ENCODE data around the gene DGKQ.

DNA sequence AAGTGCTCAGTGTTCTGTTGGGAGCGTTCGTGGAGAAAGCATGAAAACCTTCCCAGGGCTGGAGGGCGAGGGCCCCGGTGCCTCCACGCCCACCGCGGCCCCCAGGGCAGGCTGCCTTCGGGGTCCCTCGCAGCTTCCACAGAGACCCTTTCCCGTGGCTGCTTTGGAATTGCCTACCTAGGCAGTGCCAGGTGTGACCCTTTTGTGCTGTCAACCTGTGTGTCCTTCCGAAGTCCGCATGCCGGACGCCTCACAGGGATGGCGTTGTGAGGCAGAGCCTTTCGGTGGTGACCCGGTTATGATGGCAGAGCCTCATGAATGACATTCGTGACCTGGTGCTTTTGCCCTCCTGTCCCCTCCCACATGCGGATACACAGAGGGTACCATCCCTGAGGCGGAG is 23.7 kb downstream of the DGKQ start:
- no peak for TF ChIP-seq CTCF (IDR thresholded peaks at IDR 0.05; ENCODE audit: insufficient read depth, low read length)
- no peak for TF ChIP-seq SPI1 (IDR thresholded peaks at IDR 0.05; ENCODE audit: borderline replicate concordance, low read depth)
- TF ChIP-seq POLR2AphosphoS5 (IDR thresholded peaks at IDR 0.05; ENCODE audit: low read depth), result no peak
- TF ChIP-seq GABPA (IDR thresholded peaks at IDR 0.05; ENCODE audit: low read depth), result no peak

All from HL-60 (cell line).